ENCODE data around the gene PPIB. TPM values are rescaled to one million over a fixed set of nuclear protein-coding genes. Genes with fewer than 3 reads are reported as not detected.
A peak's percentile ranks its signal among the peaks of the same experiment; 100 is the strongest.

PPIB gene
- total and polyA plus RNA-seq, 9 of the 15 experiments (the other 6 are each of a cell fraction or from before 2014, with no cell fraction given): 306 to 746 (median 439) TPM

- TF ChIP-seq XRCC5 (IDR thresholded peaks at IDR 0.05; ENCODE audit: low read depth, low read length): no peak
- no peak for TF ChIP-seq GMEB1 (CRISPR knock-in tag; IDR thresholded peaks at IDR 0.05)
- no peak for TF ChIP-seq DDX20 (tag; IDR thresholded peaks at IDR 0.05; ENCODE audit: low read depth)
- peak; percentile 56 for TF ChIP-seq CBFA2T2 (conservative IDR thresholded peaks at IDR 0.05)
- no peak for TF ChIP-seq CBX5 (IDR thresholded peaks at IDR 0.05; ENCODE audit: borderline replicate concordance, low read depth)
- TF ChIP-seq GATAD2B (IDR thresholded peaks at IDR 0.05; ENCODE audit: borderline replicate concordance): 0 out of 2 replicates have a peak, but pooled peaks have one; percentile 51
- TF ChIP-seq KLF10 (CRISPR knock-in tag; IDR thresholded peaks at IDR 0.05): no peak
- TF ChIP-seq ARNT (IDR thresholded peaks at IDR 0.05): peak in 1 of 2 experiments; percentile 53; a peak in 1 of 4 replicates
- 0 out of 2 replicates have a peak, but pooled peaks have one; percentile 38 for TF ChIP-seq MTA2 (IDR thresholded peaks at IDR 0.05; ENCODE audit: low read depth)
- TF ChIP-seq SAFB2 (IDR thresholded peaks at IDR 0.05; ENCODE audit: borderline replicate concordance, low read depth, low read length, severe bottlenecking): no peak
- peak; percentile 70 for TF ChIP-seq POLR2AphosphoS5 (IDR thresholded peaks at IDR 0.05; ENCODE audit: control insufficient read depth, insufficient read depth, low read depth, low read length)
- TF ChIP-seq CC2D1A (IDR thresholded peaks at IDR 0.05): 0 out of 2 replicates have a peak, but pooled peaks have one; percentile 12
- no peak for TF ChIP-seq NR1H2 (CRISPR knock-in tag; IDR thresholded peaks at IDR 0.05)
- TF ChIP-seq, protein P1, sequence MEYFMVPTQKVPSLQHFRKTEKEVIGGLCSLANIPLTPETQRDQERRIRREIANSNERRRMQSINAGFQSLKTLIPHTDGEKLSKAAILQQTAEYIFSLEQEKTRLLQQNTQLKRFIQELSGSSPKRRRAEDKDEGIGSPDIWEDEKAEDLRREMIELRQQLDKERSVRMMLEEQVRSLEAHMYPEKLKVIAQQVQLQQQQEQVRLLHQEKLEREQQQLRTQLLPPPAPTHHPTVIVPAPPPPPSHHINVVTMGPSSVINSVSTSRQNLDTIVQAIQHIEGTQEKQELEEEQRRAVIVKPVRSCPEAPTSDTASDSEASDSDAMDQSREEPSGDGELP (CRISPR knock-in tag; IDR thresholded peaks at IDR 0.05; ENCODE audit: borderline replicate concordance): 0 out of 2 replicates have a peak, but pooled peaks have one; percentile 16
- TF ChIP-seq NFIC (IDR thresholded peaks at IDR 0.05): peak; percentile 97
- no peak for TF ChIP-seq SMAD1 (IDR thresholded peaks at IDR 0.05; ENCODE audit: low read depth, low read length, partially characterized antibody)
- TF ChIP-seq TEAD4 (IDR thresholded peaks at IDR 0.05; ENCODE audit: low read length): peak; percentile 45
- TF ChIP-seq TEAD4 (CRISPR knock-in tag; IDR thresholded peaks at IDR 0.05; ENCODE audit: borderline replicate concordance): no peak
- TF ChIP-seq HMGXB4 (CRISPR knock-in tag; IDR thresholded peaks at IDR 0.05): no peak
- TF ChIP-seq TFAM (CRISPR knock-in tag; conservative IDR thresholded peaks at IDR 0.05): no peak
- peak; percentile 48 for TF ChIP-seq JUND (IDR thresholded peaks at IDR 0.05; ENCODE audit: borderline replicate concordance, low read depth, low read length)
- TF ChIP-seq JUND (tag; IDR thresholded peaks at IDR 0.05; ENCODE audit: borderline replicate concordance, low read depth, low read length): no peak; the same call in 2 of the 3 replicates
- TF ChIP-seq RBM15 (IDR thresholded peaks at IDR 0.05; ENCODE audit: insufficient read depth, low read length): no peak
- peak; percentile 28 to 39; a peak in 2 of 4 replicates for TF ChIP-seq TRIM24 (IDR thresholded peaks at IDR 0.05)
- no peak for TF ChIP-seq CHD1 (IDR thresholded peaks at IDR 0.05; ENCODE audit: low read length)
Measured at GRCh38 chr15:64146885-64147681, 15.7 kb downstream of the PPIB start (continued).

All from K562 (cell line).